ENCODE data around the gene KRTAP25-1. TPM values are rescaled to one million over a fixed set of nuclear protein-coding genes. Genes with fewer than 3 reads are reported as not detected.

KRTAP25-1 gene
- total RNA-seq, 4 donors from 2014 or later = not detected

GRCh38 chr21:30251781-30252180 is 37.5 kb downstream of the KRTAP25-1 start:
- TF ChIP-seq CTCF (IDR thresholded peaks at IDR 0.05; ENCODE audit: low read depth) = no peak

DNA sequence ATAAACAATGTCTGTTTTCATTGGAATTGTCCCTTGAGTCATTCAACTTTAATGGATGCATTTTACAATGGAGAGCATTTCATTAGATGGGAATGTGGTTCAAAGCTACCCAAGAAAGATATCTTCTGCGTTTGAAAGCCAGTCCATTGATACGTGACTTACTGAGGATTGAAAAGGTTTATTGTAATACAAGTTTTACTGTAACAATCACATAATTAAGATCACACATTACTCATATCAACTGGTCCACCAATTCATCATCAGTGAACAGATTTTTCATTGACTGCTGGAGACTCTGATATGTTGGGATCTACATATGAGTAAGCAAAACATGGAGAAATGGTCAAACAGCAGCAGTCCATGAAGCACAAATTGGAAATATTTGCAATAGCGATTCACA is 39.4 kb downstream of the KRTAP25-1 start:
- TF ChIP-seq CTCF (IDR thresholded peaks at IDR 0.05; ENCODE audit: low read depth) = no peak

DNA sequence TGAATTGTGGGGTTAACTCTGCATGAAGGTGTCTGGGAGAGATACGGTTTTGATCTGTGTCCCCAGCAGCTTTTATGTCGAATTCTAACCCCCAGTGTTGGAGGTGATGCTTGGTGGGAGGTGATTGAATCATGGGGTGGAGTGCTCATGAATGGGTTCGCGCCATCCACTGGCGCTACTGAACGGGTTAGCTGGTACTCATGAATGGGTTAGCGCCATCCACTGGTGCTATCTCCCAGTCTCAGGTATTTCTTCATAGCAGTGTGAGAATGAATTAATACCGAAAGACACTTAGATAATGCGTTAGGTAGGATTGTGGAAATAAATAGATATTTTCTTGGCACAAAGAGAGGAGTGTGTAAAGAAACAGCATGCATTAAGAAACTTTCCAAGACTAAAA is 40.5 kb downstream of the KRTAP25-1 start:
- no peak for TF ChIP-seq CTCF (IDR thresholded peaks at IDR 0.05; ENCODE audit: low read depth)

GRCh38 chr21:30245061-30245460 is 44.3 kb downstream of the KRTAP25-1 start:
- no peak for TF ChIP-seq CTCF (IDR thresholded peaks at IDR 0.05; ENCODE audit: low read depth)

DNA sequence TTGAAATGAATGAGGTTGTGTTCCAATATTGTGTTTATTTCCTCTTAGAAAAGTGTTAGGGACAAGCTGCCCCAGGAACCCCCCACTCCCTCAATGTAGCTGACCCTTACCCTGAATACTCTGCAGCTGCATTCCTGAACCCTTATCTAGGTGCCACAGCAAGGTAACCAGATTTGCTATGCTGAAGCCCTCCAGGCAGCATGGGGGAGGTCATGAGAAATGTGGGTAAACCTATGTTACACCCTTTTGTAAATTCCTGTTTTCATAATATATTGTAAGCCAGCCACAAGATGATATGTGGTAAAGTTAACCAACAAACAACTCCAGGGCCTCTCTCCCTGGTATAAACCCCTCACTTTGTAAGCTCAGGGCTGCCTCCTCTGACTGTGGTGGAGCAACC is 45.6 kb downstream of the KRTAP25-1 start:
- no peak for TF ChIP-seq CTCF (IDR thresholded peaks at IDR 0.05; ENCODE audit: low read depth)

DNA sequence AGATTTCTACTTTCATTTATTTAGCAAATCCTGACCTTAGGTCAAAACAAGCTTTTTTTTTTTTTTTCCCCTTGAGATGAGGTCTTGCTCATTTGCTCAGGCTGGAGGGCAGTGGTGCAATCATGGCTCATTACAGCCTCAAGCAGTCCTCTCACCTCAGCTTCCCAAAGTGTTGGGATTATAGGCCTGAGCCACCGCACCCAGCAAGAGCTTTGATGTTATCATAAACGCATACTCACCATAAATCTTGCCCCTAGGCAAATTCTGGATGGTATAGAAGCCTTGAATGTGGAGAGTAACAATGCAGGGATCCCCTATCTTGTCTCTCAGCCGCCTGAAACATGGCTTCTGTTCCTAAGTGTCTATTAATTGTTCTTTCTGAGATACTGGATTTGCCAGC is 48.7 kb downstream of the KRTAP25-1 start:
- no peak for TF ChIP-seq CTCF (IDR thresholded peaks at IDR 0.05; ENCODE audit: low read depth)

Other genes with a start within 250 kb of the KRTAP25-1 start
- gene CLDN17, start 122.7 kb downstream of the KRTAP25-1 start, total RNA-seq = not detected
- gene CLDN8, start 73.4 kb downstream of the KRTAP25-1 start, total RNA-seq = under 1 TPM in 1 of 4 donors, not detected in 3; 0.33 TPM
- gene KRTAP24-1, start 6.6 kb downstream of the KRTAP25-1 start, total RNA-seq = not detected
- not detected for gene KRTAP26-1, start 30.8 kb upstream of the KRTAP25-1 start, total RNA-seq
- not detected for gene KRTAP27-1, start 48.2 kb upstream of the KRTAP25-1 start, total RNA-seq
- gene KRTAP23-1, start 59.1 kb upstream of the KRTAP25-1 start, total RNA-seq = not detected
- not detected for gene KRTAP13-2, start 82.8 kb upstream of the KRTAP25-1 start, total RNA-seq
- not detected for gene KRTAP13-1, start 106.5 kb upstream of the KRTAP25-1 start, total RNA-seq
- gene KRTAP13-3, start 136.4 kb upstream of the KRTAP25-1 start, total RNA-seq = not detected
- gene KRTAP13-4, start 140.7 kb upstream of the KRTAP25-1 start, total RNA-seq = not detected
- not detected for gene KRTAP15-1, start 150.8 kb upstream of the KRTAP25-1 start, total RNA-seq
- not detected for gene KRTAP19-1, start 190.9 kb upstream of the KRTAP25-1 start, total RNA-seq
- not detected for gene KRTAP19-2, start 197.9 kb upstream of the KRTAP25-1 start, total RNA-seq
- gene KRTAP19-3, start 202.5 kb upstream of the KRTAP25-1 start, total RNA-seq = not detected
- not detected for gene KRTAP19-4, start 207.7 kb upstream of the KRTAP25-1 start, total RNA-seq
- gene KRTAP19-5, start 212.6 kb upstream of the KRTAP25-1 start, total RNA-seq = not detected

All from subcutaneous adipose tissue (tissue), 4 donors.